HCT116 (cell line): ENCODE results near the gene AKAP11.

Experiments
- POLR2AphosphoS5 ChIP-seq: IDR thresholded peaks from 2 replicates; pipeline ENCODE4 v1.6.1; 2011; ENCODE audit warnings: mild to moderate bottlenecking, low read depth, low read length, moderate library complexity
- TF ChIP-seq, protein P1 (sequence below), 3 experiments: fragments of 200-600 bp in 1 of 3; sonication (generic) in 1 of 3; IDR thresholded peaks in 2 of 3; conservative IDR thresholded peaks in 1 of 3; 2 replicates each; pipeline ENCODE4 v1.5.1; 2012 to 2017; ENCODE audit warnings: low read depth in 2 of 3, low read length in 2 of 3, antibody characterized with exemption in 1 of 3, borderline replicate concordance in 1 of 3, control low read depth in 1 of 3, mild to moderate bottlenecking in 1 of 3, mixed read lengths in 1 of 3, mixed run types in 1 of 3, moderate library complexity in 1 of 3; ENCODE audit not compliant: insufficient read depth in 1 of 3

DNA sequence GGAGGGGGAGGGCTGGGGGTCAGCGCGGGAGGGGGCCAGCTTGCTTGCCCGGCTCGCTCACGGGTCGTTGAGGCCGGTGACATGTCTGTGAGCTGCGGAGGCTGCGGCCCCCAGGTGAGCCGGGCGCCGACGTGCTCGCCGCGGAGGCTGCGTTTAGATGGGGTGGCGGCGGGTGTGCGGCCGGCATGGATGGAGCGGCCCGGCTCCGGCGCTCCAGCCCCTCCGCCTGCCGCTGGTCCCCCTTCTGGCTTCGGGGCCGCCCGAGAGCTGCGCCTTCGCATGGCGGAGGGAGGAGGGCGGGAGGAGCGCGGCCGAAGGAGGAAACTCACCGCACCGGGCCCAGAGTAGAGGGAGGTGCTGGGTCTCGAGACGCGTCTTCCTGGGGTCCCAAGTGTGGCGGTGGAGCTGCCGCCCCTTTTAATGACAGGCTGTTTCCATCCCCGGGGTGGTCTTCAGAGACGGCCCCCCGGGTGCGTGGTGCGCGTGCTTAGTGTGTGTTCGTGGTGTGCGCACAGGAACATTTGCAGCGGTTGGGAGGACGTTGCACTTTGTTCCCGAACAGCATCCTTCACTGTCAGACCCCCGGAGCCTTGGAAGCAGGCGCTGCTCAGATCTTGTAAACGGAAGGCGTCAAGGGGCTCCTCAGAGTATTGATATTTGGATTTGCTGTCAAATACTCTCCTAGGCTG is at the start of gene AKAP11:
- TF ChIP-seq, protein P1, sequence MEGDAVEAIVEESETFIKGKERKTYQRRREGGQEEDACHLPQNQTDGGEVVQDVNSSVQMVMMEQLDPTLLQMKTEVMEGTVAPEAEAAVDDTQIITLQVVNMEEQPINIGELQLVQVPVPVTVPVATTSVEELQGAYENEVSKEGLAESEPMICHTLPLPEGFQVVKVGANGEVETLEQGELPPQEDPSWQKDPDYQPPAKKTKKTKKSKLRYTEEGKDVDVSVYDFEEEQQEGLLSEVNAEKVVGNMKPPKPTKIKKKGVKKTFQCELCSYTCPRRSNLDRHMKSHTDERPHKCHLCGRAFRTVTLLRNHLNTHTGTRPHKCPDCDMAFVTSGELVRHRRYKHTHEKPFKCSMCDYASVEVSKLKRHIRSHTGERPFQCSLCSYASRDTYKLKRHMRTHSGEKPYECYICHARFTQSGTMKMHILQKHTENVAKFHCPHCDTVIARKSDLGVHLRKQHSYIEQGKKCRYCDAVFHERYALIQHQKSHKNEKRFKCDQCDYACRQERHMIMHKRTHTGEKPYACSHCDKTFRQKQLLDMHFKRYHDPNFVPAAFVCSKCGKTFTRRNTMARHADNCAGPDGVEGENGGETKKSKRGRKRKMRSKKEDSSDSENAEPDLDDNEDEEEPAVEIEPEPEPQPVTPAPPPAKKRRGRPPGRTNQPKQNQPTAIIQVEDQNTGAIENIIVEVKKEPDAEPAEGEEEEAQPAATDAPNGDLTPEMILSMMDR (IDR thresholded peaks at IDR 0.05 in 2 of 3, conservative IDR thresholded peaks at IDR 0.05 in 1 of 3; ENCODE audit: borderline replicate concordance in 1 of 3, insufficient read depth in 1 of 3, low read depth in 2 of 3, low read length in 2 of 3) = no peak
- TF ChIP-seq POLR2AphosphoS5 = no peak; the same call in 1 of the 2 replicates
